BLaER1 treated with 17β-estradiol and CSF1 and Interleukin-3, amounts not matched to agents 10 nM and 100 nM (cell line): ENCODE measurements around the gene G0S2.

ENCODE experiments used
- H3K27ac ChIP-seq, 11 experiments: shearing (Covaris generic); formaldehyde crosslinking; 2 replicates each; pipeline ENCODE4 v1.8.1; 2022
- H3K27me3 ChIP-seq, 11 experiments: shearing (Covaris generic); formaldehyde crosslinking; 2 replicates each; pipeline ENCODE4 v1.8.1; 2022
- H3K36me3 ChIP-seq, 11 experiments: shearing (Covaris generic); formaldehyde crosslinking; 2 replicates each; pipeline ENCODE4 v1.8.1; 2022
- H3K4me1 ChIP-seq, 10 experiments: shearing (Covaris generic); formaldehyde crosslinking; 2 replicates each; pipeline ENCODE4 v1.8.1; 2022
- H3K4me2 ChIP-seq, 11 experiments: shearing (Covaris generic); formaldehyde crosslinking; 2 replicates each; pipeline ENCODE4 v1.8.1; 2022
- H3K4me3 ChIP-seq, 10 experiments: shearing (Covaris generic); formaldehyde crosslinking; 2 replicates each; pipeline ENCODE4 v1.8.1; 2022
- H3K9ac ChIP-seq, 11 experiments: shearing (Covaris generic); formaldehyde crosslinking; 2 replicates each; pipeline ENCODE4 v1.8.1; 2022
- H3K9me3 ChIP-seq, 11 experiments: shearing (Covaris generic); formaldehyde crosslinking; replicated peaks in 1 of 11; 2 replicates each; pipeline ENCODE4 v1.8.1; 2022
- H4K20me1 ChIP-seq, 11 experiments: shearing (Covaris generic); formaldehyde crosslinking; 2 replicates each; pipeline ENCODE4 v1.8.1; 2022
- Cebpa-rat ChIP-seq, 11 experiments: shearing (Covaris generic); IDR thresholded peaks; 2 replicates each; pipeline ENCODE4 v1.8.1; 2022

Gene G0S2

DNA sequence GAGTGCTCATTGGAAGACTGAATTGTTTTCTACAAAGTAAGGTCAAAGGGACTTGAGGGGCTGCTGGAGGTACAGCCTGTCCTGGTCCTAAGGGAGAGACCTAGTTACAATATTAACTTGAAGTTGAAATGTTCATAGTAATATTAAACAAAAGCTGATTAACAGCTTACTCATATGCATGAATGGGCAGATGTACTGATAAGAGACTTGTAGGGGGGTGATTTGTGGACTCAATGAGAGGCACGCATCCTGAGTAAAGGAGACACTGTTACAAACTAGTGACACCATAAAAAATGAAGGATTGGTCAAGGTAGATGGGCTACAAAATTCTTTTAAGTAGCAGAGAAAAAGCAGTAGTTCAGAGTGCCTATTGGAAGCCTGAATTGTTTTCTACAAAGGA, 32.1 kb downstream of the G0S2 start:
- Histone ChIP-seq H3K9me3 (no peaks in the 10 kb centered on the region), H3K27me3 (no peaks in the 10 kb centered on the region), H3K4me2 (no peak overlapping the region), H3K36me3 (peaks cover 0 to 35% (median 5%) of the 10 kb centered on the region in 11 experiments; a peak in 9 of 22 replicates), H3K27ac (no peak overlapping the region), H4K20me1 (no peaks in the 10 kb centered on the region), H3K4me3 (no peak overlapping the region), H3K4me1 (peaks cover 0 to 35% (median 4%) of the 10 kb centered on the region in 10 experiments; a peak in 10 of 20 replicates), H3K9ac (no peak overlapping the region)
- no peak for TF ChIP-seq Cebpa-rat (IDR thresholded peaks at IDR 0.05)

DNA sequence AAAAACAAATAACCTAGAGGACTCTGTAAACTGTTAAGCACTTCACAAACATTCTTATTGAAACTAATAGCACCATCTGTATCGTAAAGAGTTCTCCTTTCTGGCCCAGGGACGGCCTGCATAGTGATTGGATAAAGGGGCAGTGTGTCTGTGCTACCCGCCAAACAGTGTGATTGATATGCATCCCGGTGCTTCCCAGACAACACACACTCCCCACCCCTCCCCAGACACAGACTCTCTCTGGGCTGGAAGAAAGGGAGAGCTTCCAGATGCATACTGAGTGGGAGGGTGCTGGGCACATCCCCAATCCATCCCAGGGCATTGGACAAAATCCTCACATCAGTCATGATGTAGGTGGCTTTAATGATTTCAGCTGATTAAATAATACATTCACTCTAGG, 33.1 kb downstream of the G0S2 start:
- Histone ChIP-seq H3K9me3 (no peaks in the 10 kb centered on the region), H3K27me3 (no peaks in the 10 kb centered on the region), H3K9ac (no peak overlapping the region), H3K4me2 (no peak overlapping the region), H3K4me1 (peaks cover 0 to 25% (median 4%) of the 10 kb centered on the region in 10 experiments; a peak in 10 of 20 replicates), H3K36me3 (peaks cover 0 to 35% (median 5%) of the 10 kb centered on the region in 11 experiments; a peak in 9 of 22 replicates), H3K27ac (no peak overlapping the region), H3K4me3 (no peak overlapping the region), H4K20me1 (no peaks in the 10 kb centered on the region)
- TF ChIP-seq Cebpa-rat (IDR thresholded peaks at IDR 0.05), result no peak

GRCh38 chr1:209710093-209710492, 34.9 kb downstream of the G0S2 start:
- H3K4me1 ChIP-seq, result peaks cover 0 to 10% (median 0%) of the 10 kb centered on the region in 10 experiments; a peak in 4 of 20 replicates
- H3K36me3 ChIP-seq, result peaks cover 0 to 35% (median 5%) of the 10 kb centered on the region in 11 experiments; a peak in 9 of 22 replicates
- H3K27me3 ChIP-seq, result no peaks in the 10 kb centered on the region
- no peak for TF ChIP-seq Cebpa-rat (IDR thresholded peaks at IDR 0.05)
- H3K9me3 ChIP-seq, result no peaks in the 10 kb centered on the region
- H3K4me2 ChIP-seq, result no peak overlapping the region
- H4K20me1 ChIP-seq, result no peaks in the 10 kb centered on the region
- H3K9ac ChIP-seq, result no peak overlapping the region
- H3K4me3 ChIP-seq, result no peak overlapping the region
- no peak overlapping the region for H3K27ac ChIP-seq

- no peak overlapping the region for H3K27ac ChIP-seq
- no peak overlapping the region for H3K4me3 ChIP-seq
- no peaks in the 10 kb centered on the region for H4K20me1 ChIP-seq
- peaks cover 0 to 30% (median 5%) of the 10 kb centered on the region in 11 experiments; a peak in 9 of 22 replicates for H3K36me3 ChIP-seq
- no peak overlapping the region for H3K4me2 ChIP-seq
- no peaks in the 10 kb centered on the region for H3K27me3 ChIP-seq
- no peak overlapping the region for H3K9ac ChIP-seq
- no peak for TF ChIP-seq Cebpa-rat (IDR thresholded peaks at IDR 0.05)
- peaks cover 0 to 11% (median 0%) of the 10 kb centered on the region in 10 experiments; a peak in 5 of 20 replicates for H3K4me1 ChIP-seq
- H3K9me3 ChIP-seq, result no peaks in the 10 kb centered on the region
Measured at GRCh38 chr1:209710847-209711246, 35.6 kb downstream of the G0S2 start.

- Histone ChIP-seq H3K4me2 (no peak overlapping the region), H3K27ac (no peak overlapping the region), H3K9me3 (no peaks in the 10 kb centered on the region), H4K20me1 (no peaks in the 10 kb centered on the region), H3K27me3 (no peaks in the 10 kb centered on the region), H3K4me3 (no peak overlapping the region), H3K4me1 (peaks cover 0 to 30% (median 0%) of the 10 kb centered on the region in 10 experiments; a peak in 5 of 20 replicates), H3K9ac (no peak overlapping the region), H3K36me3 (0 out of 22 replicates have a peak, but pooled peaks cover 0 to 2% (median 0%) of the 10 kb centered on the region in 11 experiments)
- TF ChIP-seq Cebpa-rat (IDR thresholded peaks at IDR 0.05), result no peak
Measured at GRCh38 chr1:209714338-209714737, 39.1 kb downstream of the G0S2 start.

- Histone ChIP-seq H3K9me3 (no peaks in the 10 kb centered on the region), H3K9ac (no peak overlapping the region), H3K4me3 (no peak overlapping the region), H3K27me3 (no peaks in the 10 kb centered on the region), H3K27ac (no peak overlapping the region), H3K36me3 (no peaks in the 10 kb centered on the region), H3K4me2 (peak overlapping the region in 2 of 11 experiments; percentile 51 to 58; a peak in 3 of 22 replicates), H3K4me1 (peaks cover 0 to 30% (median 0%) of the 10 kb centered on the region in 10 experiments; a peak in 5 of 20 replicates), H4K20me1 (no peaks in the 10 kb centered on the region)
- TF ChIP-seq Cebpa-rat (IDR thresholded peaks at IDR 0.05), result no peak
Measured at GRCh38 chr1:209715314-209715713, 40.1 kb downstream of the G0S2 start.

DNA sequence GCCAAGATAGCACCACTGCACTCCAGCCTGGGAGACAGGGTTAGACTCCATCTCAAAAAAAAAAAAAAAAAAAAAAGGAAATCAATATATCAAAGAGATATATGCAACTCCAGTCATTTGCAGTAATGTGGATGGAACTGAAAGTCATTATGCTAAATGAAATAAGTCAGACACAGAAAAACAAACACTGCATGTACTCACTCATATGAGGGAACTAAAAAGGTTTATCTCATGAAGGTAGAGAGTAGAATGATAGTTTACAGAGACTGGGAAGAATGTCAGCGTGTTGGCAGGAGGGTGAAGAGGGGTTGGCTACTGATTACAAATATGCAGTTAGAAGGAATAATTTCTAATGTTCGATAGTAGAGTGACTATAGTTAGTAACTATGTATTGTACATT, 42.6 kb downstream of the G0S2 start:
- peaks cover 0 to 41% (median 0%) of the 10 kb centered on the region in 10 experiments; a peak in 5 of 20 replicates for H3K4me1 ChIP-seq
- no peak overlapping the region for H3K4me3 ChIP-seq
- TF ChIP-seq Cebpa-rat (IDR thresholded peaks at IDR 0.05), result no peak
- no peak overlapping the region for H3K27ac ChIP-seq
- H4K20me1 ChIP-seq, result no peaks in the 10 kb centered on the region
- H3K36me3 ChIP-seq, result no peaks in the 10 kb centered on the region
- H3K27me3 ChIP-seq, result no peaks in the 10 kb centered on the region
- no peaks in the 10 kb centered on the region for H3K9me3 ChIP-seq
- peak overlapping the region in 2 of 11 experiments; percentile 19 to 46; a peak in 3 of 22 replicates for H3K4me2 ChIP-seq
- H3K9ac ChIP-seq, result no peak overlapping the region

DNA sequence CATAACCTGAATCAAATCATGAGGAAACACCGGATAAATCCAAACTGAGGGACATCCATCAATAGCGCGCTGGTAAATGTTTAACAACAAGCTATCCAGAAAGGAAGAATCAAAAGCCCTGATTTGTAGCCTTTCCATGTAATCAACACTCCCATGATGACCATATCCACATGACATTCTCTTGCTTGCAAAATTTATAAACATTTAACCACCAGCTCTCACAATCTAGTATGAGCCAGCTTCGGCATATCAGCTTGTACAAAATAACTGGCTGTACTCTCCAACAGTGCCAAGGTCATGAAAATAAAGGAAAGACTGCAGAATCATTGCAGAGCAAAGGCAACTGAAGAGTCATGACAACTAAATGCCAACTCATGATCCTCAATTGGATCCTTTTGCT, 45.1 kb downstream of the G0S2 start:
- Histone ChIP-seq H3K4me2 (no peak overlapping the region), H3K4me1 (peaks cover 0 to 35% (median 0%) of the 10 kb centered on the region in 10 experiments; a peak in 5 of 20 replicates), H4K20me1 (no peaks in the 10 kb centered on the region), H3K9me3 (no peaks in the 10 kb centered on the region), H3K27me3 (no peaks in the 10 kb centered on the region), H3K36me3 (no peaks in the 10 kb centered on the region), H3K9ac (no peak overlapping the region), H3K4me3 (no peak overlapping the region), H3K27ac (no peak overlapping the region)
- no peak for TF ChIP-seq Cebpa-rat (IDR thresholded peaks at IDR 0.05)

GRCh38 chr1:209720826-209721225, 45.6 kb downstream of the G0S2 start:
- no peaks in the 10 kb centered on the region for H3K9me3 ChIP-seq
- H4K20me1 ChIP-seq, result no peaks in the 10 kb centered on the region
- TF ChIP-seq Cebpa-rat (IDR thresholded peaks at IDR 0.05), result no peak
- H3K4me1 ChIP-seq, result peaks cover 0 to 30% (median 0%) of the 10 kb centered on the region in 10 experiments; a peak in 5 of 20 replicates
- H3K27ac ChIP-seq, result no peak overlapping the region
- H3K4me2 ChIP-seq, result no peak overlapping the region
- H3K27me3 ChIP-seq, result no peaks in the 10 kb centered on the region
- no peak overlapping the region for H3K9ac ChIP-seq
- no peaks in the 10 kb centered on the region for H3K36me3 ChIP-seq
- no peak overlapping the region for H3K4me3 ChIP-seq

DNA sequence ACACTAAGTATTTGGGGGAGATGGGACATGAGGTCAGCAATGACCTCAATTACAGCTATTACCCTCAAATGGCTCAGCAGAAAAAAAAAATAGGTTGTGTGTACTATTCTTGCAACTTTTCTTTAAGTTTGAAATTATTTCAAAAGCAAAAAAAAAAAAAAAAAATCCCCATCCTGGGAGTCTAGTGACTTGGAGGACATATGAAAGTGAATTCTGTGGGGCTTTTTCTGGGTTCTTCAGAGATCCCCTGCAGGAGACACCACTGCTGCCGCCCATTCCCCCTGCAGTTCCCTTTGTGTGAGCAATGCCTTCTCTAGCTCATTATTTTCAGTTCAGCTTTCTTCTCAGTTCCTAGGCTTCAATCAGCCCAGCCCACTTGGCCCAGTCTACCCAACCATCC, 46.1 kb downstream of the G0S2 start:
- no peak overlapping the region for H3K4me3 ChIP-seq
- TF ChIP-seq Cebpa-rat (IDR thresholded peaks at IDR 0.05), result no peak
- H3K4me1 ChIP-seq, result peaks cover 0 to 25% (median 0%) of the 10 kb centered on the region in 10 experiments; a peak in 3 of 20 replicates
- H3K27ac ChIP-seq, result no peak overlapping the region
- no peaks in the 10 kb centered on the region for H3K27me3 ChIP-seq
- H3K9me3 ChIP-seq, result no peaks in the 10 kb centered on the region
- no peak overlapping the region for H3K9ac ChIP-seq
- H3K4me2 ChIP-seq, result peak overlapping the region in 1 of 11 experiments; percentile 6; a peak in 1 of 22 replicates
- no peaks in the 10 kb centered on the region for H3K36me3 ChIP-seq
- no peaks in the 10 kb centered on the region for H4K20me1 ChIP-seq
